HL-60/S4 treated with phorbol 12-myristate 13-acetate at 8.2 ng/mL for 4 days and 3 days (cell line): ENCODE measurements around the gene HIBADH.
"Not testable (repeated sequence)": the region's sequence is repeated elsewhere in the genome, so short reads cannot be mapped to it uniquely, and the experiment has no call there.

Experiments used
- in situ Hi-C: fragments of 300-500 bp; cut with MboI; formaldehyde crosslinking; loops from 2 replicates; pipeline ENCODE4 v1.15.0; 2022; ENCODE audit warnings: low sequenced_read_pairs

Gene HIBADH

DNA sequence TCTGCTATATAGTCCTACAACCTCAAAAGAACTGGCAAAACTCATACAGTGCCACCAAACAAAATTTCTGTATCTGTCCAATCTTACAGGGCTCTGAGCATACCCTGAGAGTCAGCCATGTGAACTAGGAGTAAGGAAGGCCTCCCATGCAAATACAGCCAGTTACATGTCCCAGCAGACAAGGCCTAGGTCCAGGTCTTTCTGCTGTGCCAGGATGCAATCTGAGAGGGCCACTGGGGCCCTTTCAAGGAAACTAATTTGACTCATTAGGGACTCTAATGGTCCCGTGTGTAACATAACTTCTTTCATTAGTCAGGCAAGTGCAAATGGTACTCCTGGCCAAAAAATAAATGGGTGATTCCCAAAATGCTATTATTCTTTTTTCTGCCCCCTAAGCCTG, 17.9 kb upstream of the HIBADH start:
- in situ Hi-C loops: no loop called here

DNA sequence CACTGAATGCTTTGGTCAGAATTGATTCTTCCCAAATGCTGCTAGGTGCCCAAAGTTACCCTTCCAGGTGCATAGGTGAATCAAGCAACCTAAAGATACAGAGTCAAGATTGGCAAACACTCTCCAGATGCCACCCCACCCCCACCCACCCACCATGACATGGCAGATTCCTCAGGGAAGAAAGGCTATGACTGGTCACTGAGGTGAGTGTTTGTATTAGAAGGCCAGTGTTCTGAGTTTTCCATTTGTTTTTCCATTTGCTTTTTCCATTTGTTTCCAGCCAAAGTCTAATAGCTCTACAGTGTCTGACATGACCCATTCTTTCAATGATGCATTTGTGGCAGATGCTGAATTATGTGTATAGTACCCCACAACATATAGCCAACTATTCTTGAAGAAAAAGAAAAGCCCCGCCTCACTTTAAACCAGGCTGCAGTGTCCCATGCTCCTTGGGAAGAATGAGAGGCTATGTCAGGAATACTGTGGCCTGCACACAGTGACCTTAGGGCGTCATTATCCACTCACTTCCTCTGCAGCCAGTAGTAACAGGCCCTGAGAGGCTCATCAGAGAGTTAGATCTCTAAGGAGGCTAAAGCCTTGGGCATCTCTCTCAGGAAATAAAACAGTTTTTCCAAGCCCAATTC, 16.1 kb upstream of the HIBADH start:
- in situ Hi-C loops: no loop called here

DNA sequence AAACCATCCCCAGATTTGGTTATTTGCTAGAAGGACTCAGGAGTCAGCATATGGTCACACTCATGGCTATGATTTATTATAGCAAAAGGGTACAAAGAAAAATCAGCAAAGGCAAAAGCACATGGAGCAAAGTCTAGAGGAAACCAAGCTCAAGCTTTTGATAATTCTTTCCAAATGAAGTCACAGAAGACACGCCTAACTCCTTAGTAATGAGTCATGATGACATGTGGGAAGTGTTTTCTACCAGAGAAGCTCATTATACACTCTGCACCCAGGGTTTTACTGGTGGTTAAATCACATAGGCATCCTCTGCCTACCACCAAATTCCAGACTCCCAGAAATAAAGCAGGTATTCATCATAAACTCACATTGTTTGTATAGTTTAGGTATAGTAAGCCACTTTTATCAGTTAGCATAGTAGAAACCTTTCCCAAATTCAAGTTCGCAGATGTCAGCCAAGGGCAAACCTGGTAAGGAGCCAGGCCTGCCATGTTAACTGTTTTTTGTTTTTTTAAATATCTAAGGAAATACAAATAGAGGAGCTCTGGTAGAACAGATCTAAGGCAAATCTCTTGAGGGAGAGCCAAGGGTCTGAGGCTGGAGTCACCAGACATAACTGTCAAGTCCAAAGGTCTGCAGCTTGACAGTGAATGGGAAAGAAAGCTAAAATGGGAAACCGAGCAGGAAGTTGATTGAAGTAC, 15.4 kb upstream of the HIBADH start:
- in situ Hi-C loops: no loop called here

DNA sequence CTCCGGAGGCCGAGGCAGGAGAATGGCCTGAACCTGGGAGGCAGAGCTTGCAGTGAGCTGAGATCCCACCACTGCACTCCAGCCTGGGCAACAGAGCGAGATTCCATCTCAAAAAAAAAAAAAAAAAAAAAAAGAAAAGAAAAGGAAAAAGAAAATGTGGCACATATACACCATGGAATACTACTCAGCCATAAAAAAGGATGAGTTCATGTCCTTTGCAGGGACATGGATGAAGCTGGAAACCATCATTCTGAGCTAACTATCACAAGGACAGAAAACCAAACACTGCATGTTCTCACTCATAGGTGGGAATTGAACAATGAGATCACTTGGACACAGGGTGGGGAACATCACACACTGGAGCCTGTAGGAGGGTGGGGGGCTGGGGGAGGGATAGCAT, 11.4 kb upstream of the HIBADH start:
- in situ Hi-C loops: not testable (repeated sequence)

DNA sequence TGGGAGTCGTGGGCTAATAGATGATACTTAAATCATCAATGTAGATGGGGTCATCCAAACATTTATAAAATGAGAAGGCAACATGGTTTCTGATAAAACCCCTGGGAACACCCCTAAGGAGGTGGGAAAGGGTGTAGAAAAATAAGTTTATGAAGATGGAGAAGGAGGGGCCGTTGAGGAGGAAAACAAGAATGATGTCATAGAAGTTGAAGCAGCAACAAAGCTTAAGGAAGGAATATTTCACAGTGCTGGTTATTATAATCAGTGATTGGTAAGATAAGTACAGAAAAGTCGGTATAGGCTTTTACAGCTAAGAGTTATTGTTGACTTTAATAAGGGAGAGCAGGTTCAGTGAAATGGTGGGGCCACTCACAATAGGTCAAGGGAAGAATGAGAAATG, 9.0 kb upstream of the HIBADH start:
- in situ Hi-C loops: no loop called here

DNA sequence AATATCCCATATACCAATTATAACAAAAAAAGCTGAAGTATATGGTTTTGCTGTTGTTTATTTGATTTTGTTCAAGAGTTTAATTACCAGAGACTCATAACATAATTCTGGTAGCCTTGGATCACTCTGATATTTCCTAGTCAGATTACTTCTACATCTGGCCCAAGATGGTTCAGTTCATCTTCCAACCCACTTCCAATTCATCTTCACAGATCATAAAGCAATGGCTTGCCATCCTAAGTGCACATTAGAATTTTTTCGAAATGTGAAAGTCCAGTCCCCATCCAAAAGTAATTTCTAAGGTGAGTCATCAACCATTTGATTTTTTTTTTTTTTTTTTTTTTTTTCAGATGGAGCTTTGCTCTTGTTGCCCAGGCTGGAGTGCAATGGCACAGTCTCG, 8.0 kb upstream of the HIBADH start:
- in situ Hi-C loops: no loop called here

DNA sequence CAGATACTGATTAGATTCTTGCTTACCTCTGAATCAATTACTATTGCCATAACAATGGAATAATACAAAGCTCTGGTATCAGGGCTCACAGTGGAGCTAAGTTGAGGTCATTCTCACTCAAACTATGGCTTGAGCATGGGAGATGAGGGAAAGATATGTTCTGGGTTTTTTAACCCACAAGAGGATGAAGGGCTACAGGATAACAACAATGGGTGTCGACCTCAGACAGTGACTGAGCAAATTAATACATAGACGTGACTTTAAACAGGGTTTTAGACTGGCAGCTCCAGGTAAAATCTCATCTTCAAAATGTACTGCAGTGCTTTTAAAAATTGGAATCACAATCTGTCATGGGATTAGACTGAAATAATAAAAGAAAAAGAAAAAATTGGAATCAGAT, 7.5 kb upstream of the HIBADH start:
- in situ Hi-C loops: no loop called here

DNA sequence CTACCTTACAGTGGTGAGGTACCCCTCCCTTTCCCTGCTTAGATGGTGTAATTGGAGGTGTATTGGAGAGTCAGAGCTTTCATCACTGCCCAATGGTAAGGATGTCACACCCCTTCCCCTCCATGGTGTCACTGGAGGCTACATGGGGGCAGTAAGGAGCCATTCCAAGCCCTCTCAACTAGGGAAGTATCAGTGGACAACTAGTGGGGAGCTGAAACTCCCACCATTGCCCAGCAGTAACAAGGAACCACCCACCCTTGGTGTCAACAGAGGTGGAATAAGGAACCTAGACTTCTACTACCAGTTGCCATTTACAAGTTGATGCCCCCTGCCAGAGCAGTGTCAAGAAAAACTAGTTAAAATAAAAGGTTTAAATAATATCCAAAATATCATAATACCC, 2.8 kb upstream of the HIBADH start:
- in situ Hi-C loops: no loop called here

DNA sequence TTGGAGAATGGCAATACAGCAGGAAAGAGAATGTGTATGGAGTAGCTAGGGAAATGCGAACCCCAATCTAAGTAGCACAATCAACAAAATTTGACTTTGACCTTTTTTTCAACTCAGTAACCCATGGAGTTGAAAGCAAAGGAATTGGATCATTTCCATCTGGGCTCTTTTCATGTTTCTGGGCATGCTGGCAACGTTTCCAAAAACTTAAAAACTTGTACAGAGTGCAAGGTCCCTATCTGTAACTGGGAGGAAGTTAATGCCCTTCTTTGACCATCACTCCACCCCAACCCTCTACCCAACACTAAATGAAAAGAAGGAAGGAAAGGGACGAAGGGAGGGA, 1.3 kb upstream of the HIBADH start:
- in situ Hi-C loops: no loop called here

DNA sequence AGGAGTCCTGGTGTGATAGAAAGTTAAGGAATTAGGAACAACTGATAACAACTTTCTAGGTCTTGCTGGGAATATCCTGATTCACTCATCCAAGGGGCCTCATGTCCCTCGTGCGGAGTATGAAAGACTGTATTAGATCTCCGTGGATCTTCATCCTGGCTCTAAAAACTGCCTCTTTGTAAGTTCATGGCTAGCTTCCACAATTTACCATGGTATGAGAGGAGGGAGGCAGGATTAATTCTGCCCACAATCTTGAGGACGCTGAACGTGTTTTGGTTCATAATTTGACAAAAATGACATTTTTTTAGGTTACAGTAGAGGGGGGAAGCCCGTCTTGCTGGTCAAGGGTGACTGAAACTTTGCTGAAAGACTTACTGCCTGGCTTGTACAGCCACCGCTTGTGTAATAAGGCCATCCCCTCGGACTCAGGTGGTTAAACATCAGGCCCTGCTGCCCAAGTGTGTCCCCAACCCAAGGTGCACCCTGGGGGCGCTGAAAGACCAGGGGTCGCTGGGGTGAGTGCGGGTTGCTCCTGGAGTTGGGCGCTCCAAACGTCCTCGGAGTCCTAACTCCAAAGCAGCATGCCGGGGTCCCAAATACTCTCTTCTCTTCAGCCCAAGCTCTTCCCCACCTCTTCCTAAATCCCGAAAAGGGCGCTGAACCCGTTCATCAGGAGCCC, 733 bp downstream of the HIBADH start:
- in situ Hi-C loops: no loop called here

DNA sequence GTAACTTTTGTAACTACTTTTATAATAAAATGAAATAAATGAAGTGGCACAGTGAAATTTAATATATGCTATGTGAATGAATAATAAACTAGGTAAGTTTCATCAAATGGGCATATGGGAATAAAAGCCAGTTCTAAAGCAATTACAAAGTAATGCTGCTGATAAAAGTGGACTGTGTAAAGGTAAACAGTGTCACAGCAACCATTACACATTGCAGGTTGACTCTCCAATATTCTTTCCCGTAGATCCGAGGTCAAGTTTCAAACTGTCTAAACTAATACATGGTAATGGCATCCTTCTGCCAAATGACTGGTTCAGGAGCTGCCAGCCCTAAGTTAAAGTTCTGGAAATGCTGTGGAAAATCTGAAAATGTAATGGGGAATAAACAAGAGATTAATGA, 6.0 kb downstream of the HIBADH start:
- in situ Hi-C loops: no loop called here

DNA sequence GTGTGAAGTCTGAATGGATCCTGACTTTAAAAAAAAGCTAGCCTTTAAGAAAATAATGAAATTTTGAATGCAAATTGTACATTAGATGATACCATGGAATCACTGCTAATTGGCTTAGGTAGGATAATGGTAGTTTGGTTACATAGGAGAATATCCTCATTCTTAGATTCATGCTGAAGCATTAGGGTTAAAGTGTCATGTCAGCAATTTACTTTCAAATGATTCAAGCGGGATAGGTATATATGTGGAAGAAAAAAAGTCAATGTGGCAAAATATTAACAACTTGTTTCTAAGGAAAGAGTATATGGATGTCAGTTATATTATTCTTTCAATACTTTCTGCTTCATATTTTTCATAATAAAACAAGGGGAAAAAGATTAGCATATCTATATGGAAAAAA, 7.5 kb downstream of the HIBADH start:
- in situ Hi-C loops: no loop called here

DNA sequence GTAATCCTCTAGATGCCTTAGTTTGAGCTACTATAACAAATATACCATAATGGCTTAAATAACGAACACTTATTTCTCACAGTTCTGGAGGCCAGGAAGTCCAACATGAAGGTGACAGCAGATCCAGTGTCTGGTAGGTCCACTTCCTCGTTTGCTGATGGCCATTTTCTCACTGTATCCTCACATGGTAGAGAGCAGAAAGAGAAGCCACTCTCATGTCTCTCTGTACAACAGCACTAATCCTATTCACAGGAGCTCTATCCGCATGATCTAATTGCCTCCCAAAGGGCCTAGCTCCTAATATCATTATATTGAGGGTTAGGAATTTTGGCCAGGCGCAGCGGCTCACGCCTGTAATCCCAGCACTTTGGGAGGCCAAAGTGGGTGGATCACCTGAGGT, 10.2 kb downstream of the HIBADH start:
- in situ Hi-C loops: no loop called here

DNA sequence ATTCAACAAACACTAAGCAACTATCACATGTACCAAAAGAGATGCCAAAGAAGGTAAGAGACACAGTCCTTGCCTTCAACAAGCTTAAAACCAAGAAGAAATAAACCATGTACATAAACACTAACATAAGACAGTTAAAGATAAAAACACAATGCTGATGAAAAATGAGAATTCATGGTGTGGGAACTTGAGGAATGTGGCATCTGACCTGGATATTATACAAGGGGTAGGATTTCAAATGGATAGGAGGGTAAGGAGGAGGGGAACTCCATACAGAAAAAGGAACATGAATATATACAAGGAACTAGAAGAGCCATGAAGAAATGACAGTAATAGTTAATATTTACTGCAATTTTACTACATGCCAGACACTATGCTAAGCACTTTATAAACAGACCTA, 11.0 kb downstream of the HIBADH start:
- in situ Hi-C loops: no loop called here

DNA sequence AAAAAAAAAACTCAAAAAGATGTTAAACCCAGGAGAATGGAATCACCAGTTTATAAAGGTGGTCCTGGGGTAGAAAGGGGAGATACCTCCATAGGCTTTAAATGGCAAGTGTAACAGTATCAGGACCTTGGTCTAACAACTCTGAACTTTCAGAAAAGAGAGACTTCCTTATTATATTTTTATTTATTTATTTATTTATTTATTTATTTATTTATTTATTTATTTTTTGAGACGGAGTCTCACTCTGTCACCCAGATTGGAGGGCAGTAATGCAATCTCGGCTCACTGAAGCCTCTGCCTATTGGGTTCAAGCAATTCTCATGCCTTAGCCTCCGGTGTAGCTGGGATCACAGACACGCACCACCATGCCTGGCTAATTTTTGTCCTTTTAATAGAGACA, 12.4 kb downstream of the HIBADH start:
- in situ Hi-C loops: no loop called here

DNA sequence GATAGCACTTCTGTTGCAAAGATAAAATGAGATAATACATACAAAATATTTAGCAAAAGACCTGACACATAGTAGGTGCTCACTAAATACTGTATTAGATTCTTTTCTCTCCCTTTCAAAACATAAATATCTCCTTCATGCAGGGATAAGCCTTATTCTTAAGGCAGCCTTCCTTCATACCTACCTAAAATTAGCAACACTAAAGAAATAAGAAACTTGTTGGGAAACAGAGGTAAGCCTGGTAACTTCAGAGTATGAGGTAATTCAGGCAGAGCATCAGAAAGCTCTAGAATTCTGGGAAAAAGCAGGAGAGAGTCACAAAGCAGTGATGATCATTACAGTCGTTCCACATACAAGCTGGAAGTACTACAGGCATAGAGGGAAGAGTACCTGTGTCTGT, 15.2 kb downstream of the HIBADH start:
- in situ Hi-C loops: no loop called here

DNA sequence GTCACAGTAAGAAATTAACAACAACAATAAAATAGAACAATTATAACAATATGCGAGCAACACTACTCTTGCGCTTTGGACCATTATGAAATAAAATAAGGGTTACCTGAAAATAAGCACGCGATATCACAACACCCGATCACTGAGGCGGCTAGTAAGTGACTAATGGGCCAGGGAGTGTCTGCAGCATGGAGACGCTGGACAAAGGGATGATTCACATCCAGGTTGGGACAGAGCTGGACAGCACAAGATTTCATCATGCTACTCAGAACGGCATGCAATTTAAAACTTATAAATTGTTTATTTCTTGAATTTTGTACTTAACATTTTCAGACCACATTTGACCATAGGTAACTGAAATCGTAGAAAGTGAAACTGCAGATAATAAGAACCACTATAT, 15.6 kb downstream of the HIBADH start:
- in situ Hi-C loops: no loop called here

DNA sequence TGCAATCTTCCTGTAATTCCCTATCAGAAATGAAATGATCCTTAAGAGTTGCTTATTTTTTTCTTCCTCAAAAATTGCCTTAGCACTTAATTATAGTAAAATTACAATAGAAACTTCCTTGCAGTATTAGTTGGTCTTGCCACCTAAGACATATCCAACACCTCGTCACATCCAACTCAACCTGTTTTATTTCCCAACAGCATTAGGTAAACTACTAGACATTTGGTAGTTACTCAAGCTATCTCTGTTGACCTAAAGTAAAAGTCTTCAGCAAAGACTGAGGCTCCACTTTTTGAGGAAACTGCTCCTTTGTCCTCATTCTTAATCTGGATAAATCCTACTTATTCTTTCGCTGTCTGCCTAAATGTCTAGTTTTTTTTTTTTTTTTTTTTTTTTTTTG, 20.4 kb downstream of the HIBADH start:
- in situ Hi-C loops: no loop called here

DNA sequence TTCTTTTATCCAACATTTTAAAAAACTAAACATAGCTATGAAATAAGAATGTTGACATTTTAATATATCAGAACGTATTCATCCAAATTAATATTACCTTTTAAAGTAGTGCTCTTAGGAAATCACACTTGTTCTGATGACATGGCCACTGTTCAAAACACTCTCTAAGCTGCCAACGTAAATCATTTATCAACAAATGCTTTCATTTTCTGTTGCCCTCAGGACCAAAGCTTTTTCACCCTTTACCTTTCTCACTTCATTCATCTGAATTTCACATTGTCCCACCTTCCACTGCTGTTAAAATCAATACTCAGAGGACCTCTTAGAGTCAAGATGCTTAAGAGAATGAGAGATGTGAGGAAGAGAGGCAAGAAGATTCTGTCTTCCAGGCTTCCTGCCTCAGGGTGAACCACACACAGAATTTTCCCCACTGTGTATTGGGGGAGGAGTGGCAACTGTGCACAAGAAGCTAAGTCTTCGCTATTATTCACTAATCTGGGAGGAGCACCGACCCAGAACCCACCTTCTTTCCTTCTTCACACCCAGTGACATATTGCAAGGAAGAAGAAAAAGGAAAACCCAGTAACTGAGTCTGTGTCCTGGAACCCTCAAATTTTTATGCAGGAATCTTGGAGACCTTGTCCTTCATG, 21.0 kb downstream of the HIBADH start:
- in situ Hi-C loops: no loop called here

DNA sequence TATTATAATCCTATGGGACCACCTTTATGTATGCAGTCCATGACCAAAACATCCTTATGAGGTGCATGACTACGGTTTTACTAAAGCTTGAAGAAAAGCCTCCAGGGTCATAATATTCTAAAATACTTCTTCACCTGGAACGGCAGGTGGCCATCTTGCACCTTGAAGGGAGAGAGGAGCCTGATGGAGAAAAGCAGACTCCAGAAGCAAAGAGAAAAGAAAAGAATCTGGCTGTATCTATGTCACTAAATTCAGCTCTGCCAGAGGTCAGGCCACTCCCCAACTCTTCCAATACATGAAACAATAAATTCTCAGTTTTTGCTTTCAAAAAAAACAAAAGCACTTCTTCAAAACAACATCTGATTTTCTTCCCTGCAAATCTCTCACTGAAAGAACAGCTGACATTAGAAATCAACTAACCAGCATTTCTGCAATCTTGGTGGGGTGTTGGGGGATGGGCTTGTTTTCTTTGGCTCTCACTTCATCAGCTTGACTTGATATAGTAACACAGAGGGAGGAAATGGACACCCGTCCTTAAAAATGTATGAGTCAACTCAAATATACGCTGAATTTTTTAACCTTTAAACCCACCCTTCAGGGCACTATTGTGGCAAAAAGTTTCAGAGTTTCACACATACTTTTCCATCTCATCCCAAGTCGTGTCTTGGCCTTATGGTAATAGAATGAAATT, 21.7 kb downstream of the HIBADH start:
- in situ Hi-C loops: no loop called here

DNA sequence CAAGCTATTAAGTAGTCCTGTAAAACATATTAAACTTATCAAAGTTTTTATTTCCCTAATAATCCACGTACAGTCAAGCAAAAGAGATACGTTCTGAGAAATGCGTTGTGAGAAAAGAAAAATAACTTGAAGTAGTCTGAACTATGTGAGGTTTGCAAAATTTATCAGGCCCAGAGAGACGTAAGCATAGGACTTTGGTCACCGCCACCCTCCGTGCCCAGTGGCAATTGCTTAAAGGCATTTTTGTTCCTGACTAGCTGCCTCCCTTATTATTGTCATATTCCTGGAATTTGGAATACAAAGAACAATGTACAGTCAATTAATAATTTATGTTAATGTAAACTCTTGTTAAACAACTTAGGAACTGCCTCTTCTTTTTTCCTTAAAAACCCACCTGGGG, 22.8 kb downstream of the HIBADH start:
- in situ Hi-C loops: no loop called here
